Peyer's patch (tissue), 4 donors: ENCODE data around the gene SMARCB1.

Experiments
- CTCF ChIP-seq, 6 experiments: fragments of 450-650 bp in 4 of 6; fragments of 200-600 bp in 2 of 6; sonication (generic) in 1 of 6; IDR thresholded peaks; one replicate each; pipeline ENCODE4 v1.5.1; 2017 to 2019; ENCODE audit warnings: antibody characterized with exemption in 6 of 6, mild to moderate bottlenecking in 3 of 6, moderate library complexity in 1 of 6
- POLR2A ChIP-seq, 2 donors: fragments of 450-650 bp; IDR thresholded peaks; one replicate each; pipeline ENCODE4 v1.5.1; 2017; ENCODE audit warnings: antibody characterized with exemption in 2 of 2, mild to moderate bottlenecking in 2 of 2, moderate library complexity in 2 of 2

DNA sequence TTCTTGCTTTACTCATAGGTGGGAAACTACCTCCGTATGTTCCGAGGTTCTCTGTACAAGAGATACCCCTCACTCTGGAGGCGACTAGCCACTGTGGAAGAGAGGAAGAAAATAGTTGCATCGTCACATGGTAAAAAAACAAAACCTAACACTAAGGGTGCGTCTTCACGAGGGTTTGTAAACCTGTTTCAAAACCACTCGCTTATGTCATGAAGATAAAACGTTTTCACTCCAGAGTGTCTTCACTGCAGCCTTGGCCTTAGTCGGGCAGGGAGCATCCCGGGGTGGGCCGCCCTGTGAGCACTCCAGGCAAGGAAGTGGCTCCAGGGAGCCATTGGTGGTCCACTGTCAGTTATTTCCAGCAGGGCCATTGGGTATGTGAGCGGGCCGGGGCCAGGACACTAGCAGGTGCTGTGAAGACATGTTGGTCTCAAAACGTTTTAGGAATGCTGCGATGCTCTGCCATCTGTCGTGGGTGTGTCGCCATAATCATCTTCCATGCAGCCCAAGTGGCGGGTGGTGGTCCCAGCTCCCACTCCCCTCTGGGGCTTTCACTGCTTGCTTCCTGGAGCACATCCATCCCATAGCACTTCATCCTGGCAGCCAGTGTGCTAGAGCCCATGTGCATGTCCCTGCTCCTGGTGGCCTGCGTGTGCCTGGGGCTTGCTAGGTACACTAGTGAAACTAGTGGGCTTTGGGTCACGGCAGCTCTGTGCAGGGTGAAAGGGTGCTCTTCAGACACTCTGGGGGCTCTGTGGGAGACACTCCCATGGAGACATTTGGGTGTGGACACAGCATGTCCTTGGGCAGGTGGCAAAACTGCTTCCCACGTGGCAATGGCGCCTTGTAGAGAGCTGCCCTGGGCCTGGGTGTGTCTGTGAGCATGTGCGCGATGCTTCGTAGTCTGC lies 5.2 kb downstream of the SMARCB1 start:
- TF ChIP-seq POLR2A (IDR thresholded peaks at IDR 0.05) (no peak), CTCF (IDR thresholded peaks at IDR 0.05) (no peak)
